ENCODE measurements around the gene ABCG4.
A peak's percentile ranks its signal among the peaks of the same experiment; 100 is the strongest.

DNA sequence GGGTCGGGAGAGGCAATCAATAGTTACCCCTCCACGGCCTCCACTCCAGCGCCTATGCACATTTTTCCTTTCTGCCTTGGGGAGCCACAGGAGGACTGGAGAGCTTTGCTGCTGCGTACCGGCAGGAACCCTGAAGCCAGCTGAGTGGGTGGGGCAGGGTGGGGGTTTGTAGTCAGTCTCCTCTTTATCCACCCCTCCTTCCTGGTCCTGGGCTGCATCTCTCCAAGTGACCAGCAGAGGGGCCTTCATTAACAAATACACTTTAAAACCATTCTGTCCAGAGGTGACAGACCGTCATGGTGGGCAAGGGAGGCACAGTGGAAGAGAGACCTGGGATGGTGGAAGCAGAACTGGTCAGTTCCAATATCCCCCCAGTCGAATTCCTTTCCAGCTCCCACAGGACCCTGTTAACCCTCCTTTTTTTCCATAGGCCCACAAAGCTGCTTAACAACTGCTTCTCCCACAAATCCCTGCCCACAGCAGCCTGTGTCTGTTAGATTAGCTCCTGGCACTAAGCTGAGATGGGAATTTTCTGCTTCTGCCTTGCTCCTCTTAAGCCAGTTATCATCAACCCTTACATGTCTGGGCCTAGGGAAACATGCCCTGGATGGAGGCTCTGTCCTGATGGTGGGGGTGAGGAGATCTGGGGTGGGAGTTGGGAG, 3.9 kb upstream of the ABCG4 start:
- TF ChIP-seq POLR2AphosphoS5 (IDR thresholded peaks at IDR 0.05) (no peak), POLR2A (IDR thresholded peaks at IDR 0.05) (no peak), CTCF (IDR thresholded peaks at IDR 0.05) (peak in 5 of 7 experiments; percentile 27 to 79 (median 67))
